GM12873 (cell line): Measurements from ENCODE around the gene CPE.

Source experiments
- CTCF ChIP-seq: IDR thresholded peaks from 2 replicates; pipeline ENCODE4 v1.5.1; 2012; ENCODE audit warnings: low read depth, mild to moderate bottlenecking, moderate library complexity, low read length, control low read depth; ENCODE audit not compliant: insufficient read depth; ENCODE audit errors: missing control alignments

The CPE gene

GRCh38 chr4:165410214-165410613 is 31.4 kb downstream of the CPE start:
- TF ChIP-seq CTCF: no peak

DNA sequence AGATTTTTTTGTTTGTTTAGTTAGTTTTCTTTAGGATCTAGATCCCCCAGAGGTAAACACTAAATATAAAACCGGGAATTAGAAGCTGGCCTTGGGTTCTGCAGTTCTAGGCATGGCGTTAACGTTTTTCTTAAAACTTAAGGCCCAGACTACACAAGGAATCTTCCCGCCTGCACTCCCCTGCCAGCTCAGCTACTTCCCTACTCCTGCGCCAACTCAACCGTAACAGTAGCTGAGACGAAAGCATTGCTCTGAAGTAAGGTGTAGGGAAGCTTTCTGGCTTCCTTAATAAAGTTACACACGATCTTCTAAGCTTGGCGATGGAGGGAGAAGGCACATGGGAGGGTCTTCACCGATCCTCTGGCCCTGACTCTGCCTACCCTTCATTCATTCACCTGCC is 37.1 kb downstream of the CPE start:
- no peak for TF ChIP-seq CTCF

DNA sequence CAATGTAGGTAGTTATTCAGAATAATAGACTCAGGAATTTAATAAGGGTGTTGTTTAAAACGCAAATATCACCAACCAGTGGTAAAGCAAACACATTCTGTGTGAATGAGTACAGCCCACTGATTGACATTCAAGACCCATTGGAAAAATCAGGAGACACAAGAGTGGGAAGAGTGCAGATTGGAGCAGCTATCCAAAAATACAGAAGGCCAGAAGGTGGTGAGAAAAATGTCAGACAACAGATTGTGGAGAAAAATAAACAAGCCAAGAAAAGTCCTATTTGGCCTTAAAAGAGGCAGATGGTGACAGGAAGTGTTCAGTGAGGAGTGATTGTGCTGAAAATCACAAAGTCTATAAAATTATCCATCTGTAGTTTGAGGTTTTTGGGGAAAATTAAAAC is 39.3 kb downstream of the CPE start:
- no peak for TF ChIP-seq CTCF

- no peak for TF ChIP-seq CTCF
Measured at GRCh38 chr4:165425629-165426028, 46.8 kb downstream of the CPE start.

- TF ChIP-seq CTCF: no peak
Measured at GRCh38 chr4:165426331-165426730, 47.5 kb downstream of the CPE start.

GRCh38 chr4:165426823-165427222 is 48.0 kb downstream of the CPE start:
- TF ChIP-seq CTCF: no peak

DNA sequence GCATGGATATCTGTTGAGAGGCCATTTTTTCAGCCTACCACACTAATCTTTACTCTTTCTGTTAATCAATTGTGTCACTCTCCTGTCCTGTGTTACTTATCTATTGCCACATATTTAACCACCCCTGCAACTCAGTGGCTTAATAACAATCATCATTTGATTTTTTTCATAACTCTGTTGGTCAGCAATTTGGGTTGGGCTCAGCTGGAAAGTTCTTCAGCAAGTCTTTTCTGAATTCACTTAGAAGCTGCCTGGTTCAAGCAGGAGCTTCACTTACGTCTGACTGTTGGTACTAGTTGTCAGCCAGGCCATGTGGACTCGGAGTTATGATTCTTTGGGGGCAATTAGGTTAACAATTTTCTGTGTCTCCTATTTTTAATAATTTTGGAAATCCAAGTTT is 50.1 kb downstream of the CPE start:
- TF ChIP-seq CTCF: no peak

GRCh38 chr4:165433529-165433928 is 54.7 kb downstream of the CPE start:
- TF ChIP-seq CTCF: no peak
